Measurements from ENCODE around the gene CPSF3. TPM values are rescaled to one million over a fixed set of nuclear protein-coding genes. Genes with fewer than 3 reads are reported as not detected.

The CPSF3 gene
- total RNA-seq, 4 donors from 2014 or later, result 18.6 to 43.9 (median 25.0) TPM

DNA sequence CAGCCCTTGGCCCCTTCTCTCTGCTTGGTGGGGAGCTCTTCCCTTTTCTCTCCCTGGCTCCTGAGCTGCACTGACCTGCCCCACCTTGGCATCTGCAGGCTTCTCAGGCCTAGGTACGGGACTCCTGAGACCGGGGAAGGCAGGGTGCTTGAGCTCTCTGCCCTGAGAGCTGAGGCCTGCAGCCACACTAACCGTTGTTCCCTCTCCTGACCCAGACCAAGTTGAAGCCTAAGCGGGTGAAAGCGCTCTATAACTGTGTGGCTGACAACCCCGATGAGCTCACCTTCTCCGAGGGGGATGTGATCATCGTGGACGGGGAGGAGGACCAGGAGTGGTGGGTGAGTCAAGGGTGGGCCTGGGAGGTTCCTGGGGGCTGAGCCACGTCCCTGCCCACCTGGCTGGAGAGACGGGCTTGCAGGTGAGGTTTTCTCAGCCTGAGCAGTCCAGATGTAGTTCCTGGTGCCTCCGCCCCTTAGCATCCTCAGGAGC is 22.4 kb upstream of the CPSF3 start:
- H3K4me1 ChIP-seq, result peaks cover 0 to 38% (median 20%) of the 10 kb centered on the region in 4 donors
- H3K9me3 ChIP-seq, result no peaks in the 10 kb centered on the region
- TF ChIP-seq POLR2A (IDR thresholded peaks at IDR 0.05) (no peak), EP300 (IDR thresholded peaks at IDR 0.05) (no peak)
- TF ChIP-seq, protein P1, sequence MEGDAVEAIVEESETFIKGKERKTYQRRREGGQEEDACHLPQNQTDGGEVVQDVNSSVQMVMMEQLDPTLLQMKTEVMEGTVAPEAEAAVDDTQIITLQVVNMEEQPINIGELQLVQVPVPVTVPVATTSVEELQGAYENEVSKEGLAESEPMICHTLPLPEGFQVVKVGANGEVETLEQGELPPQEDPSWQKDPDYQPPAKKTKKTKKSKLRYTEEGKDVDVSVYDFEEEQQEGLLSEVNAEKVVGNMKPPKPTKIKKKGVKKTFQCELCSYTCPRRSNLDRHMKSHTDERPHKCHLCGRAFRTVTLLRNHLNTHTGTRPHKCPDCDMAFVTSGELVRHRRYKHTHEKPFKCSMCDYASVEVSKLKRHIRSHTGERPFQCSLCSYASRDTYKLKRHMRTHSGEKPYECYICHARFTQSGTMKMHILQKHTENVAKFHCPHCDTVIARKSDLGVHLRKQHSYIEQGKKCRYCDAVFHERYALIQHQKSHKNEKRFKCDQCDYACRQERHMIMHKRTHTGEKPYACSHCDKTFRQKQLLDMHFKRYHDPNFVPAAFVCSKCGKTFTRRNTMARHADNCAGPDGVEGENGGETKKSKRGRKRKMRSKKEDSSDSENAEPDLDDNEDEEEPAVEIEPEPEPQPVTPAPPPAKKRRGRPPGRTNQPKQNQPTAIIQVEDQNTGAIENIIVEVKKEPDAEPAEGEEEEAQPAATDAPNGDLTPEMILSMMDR (IDR thresholded peaks at IDR 0.05), result no peak
- H3K4me3 ChIP-seq, result no peak overlapping the region
- peaks cover 0 to 46% (median 2%) of the 10 kb centered on the region in 3 donors for H3K36me3 ChIP-seq
- no peak for DNase-seq (ENCODE audit: low spot score in 2 of 2)
- WGBS, 2 donors, result 88 to 92% methylated on average over 12 of the region's 12 CpGs
- no peaks in the 10 kb centered on the region for H3K27me3 ChIP-seq
- peak overlapping the region in 2 of 4 donors; percentile 50 to 91 for H3K27ac ChIP-seq

DNA sequence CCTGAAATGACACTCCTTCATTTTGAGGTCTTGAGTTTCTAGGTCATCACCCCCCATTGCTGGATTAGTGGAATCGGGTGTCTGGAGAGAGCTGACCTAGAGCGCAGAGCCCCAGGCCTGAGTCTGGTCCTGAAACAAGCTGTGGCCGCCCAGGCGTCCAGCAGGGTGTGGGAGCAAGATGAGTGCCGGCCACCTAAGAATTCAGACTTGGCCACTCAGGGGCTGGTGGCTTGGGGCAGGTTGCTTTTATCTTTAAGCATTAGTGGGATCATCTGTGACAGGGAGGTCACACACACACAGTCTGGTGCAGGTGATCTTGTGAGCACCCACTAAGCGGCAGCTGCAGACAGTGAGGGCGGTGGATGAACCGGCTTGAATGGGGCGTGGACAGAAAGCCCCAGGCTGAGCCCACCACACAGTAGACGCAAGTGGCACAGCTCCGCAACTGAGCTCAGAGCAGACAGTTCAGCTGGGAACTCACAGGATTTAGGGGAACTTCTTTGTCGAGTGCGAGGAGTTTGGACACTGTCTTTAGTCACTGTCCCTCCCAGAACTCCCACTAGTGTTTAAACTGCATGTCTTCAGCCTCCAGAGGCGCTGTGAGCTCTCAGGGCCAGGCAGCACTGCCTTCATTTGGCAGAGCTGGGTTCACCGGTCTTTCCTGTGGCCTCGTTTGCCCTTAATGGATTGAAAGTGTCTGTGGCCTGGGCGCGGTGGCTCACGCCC is 21.6 kb upstream of the CPSF3 start:
- no peak for DNase-seq (ENCODE audit: low spot score in 2 of 2)
- Histone ChIP-seq H3K27me3 (no peaks in the 10 kb centered on the region), H3K36me3 (peaks cover 0 to 45% (median 0%) of the 10 kb centered on the region in 3 donors), H3K9me3 (no peaks in the 10 kb centered on the region), H3K27ac (peak overlapping the region in 2 of 4 donors; percentile 50 to 91), H3K4me3 (no peak overlapping the region), H3K4me1 (peaks cover 0 to 40% (median 20%) of the 10 kb centered on the region in 4 donors)
- WGBS, 2 donors, result 93 to 96% methylated on average over 15 to 18 of the region's 19 CpGs
- no peak for TF ChIP-seq EP300 (IDR thresholded peaks at IDR 0.05)
- TF ChIP-seq, protein P1 (IDR thresholded peaks at IDR 0.05), result no peak
- no peak for TF ChIP-seq POLR2A (IDR thresholded peaks at IDR 0.05)

DNA sequence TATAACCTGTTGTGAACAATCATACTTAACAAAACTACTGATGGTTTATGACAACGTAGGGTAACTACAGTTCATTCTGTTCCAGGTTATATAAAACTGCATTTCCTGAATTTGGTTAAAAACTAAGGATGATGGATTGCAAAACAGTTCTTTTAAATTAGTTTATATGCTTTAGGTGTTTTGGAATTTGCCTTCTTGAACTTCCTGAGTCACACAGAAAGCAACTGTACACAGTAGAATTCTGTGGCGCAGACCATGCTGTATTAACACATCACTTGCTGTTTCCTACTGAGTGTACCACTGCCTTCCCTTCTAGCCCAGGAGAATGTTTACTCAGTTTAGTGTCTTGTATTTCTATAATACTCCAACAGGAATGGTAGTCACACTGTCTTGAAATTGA is 19.5 kb upstream of the CPSF3 start:
- no peaks in the 10 kb centered on the region for H3K27me3 ChIP-seq
- peaks cover 0 to 60% (median 0%) of the 10 kb centered on the region in 3 donors for H3K36me3 ChIP-seq
- H3K4me3 ChIP-seq, result no peak overlapping the region
- no peak for DNase-seq (ENCODE audit: low spot score in 2 of 2)
- H3K4me1 ChIP-seq, result peaks cover 0 to 42% (median 11%) of the 10 kb centered on the region in 4 donors
- no peak for TF ChIP-seq EP300 (IDR thresholded peaks at IDR 0.05)
- TF ChIP-seq, protein P1 (IDR thresholded peaks at IDR 0.05), result no peak
- no peak for TF ChIP-seq POLR2A (IDR thresholded peaks at IDR 0.05)
- H3K27ac ChIP-seq, result peak overlapping the region in 2 of 4 donors; percentile 40 to 46
- WGBS, 2 donors, result 38 to 47% methylated on average over 2 of the region's 2 CpGs
- no peaks in the 10 kb centered on the region for H3K9me3 ChIP-seq

DNA sequence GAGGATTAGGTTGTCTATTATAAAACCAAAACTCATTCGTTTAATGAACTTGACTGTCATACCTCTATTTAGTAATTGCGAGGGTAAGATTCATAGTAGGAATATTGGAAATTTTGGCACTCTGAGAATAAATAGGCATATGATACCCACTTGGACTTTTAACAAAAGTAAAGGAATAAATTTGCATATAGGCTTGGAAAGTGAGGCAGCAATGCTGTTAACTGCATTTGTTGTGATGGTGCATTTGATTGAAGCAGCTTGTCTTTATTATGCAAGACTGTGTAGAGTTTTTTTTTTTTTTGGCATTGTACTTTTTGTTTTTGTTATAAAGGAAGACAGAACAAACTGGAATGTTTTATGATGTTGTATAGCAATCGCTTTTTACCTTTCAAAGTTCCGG is 19.0 kb upstream of the CPSF3 start:
- H3K27ac ChIP-seq, result peak overlapping the region in 2 of 4 donors; percentile 40 to 46
- no peak overlapping the region for H3K4me3 ChIP-seq
- no peaks in the 10 kb centered on the region for H3K9me3 ChIP-seq
- WGBS, 2 donors, result 80 to 83% methylated on average over 4 of the region's 4 CpGs
- no peak for DNase-seq (ENCODE audit: low spot score in 2 of 2)
- H3K36me3 ChIP-seq, result peaks cover 0 to 64% (median 0%) of the 10 kb centered on the region in 3 donors
- TF ChIP-seq EP300 (IDR thresholded peaks at IDR 0.05) (no peak), POLR2A (IDR thresholded peaks at IDR 0.05) (no peak)
- TF ChIP-seq, protein P1 (IDR thresholded peaks at IDR 0.05), result no peak
- H3K27me3 ChIP-seq, result no peaks in the 10 kb centered on the region
- peaks cover 0 to 37% (median 6%) of the 10 kb centered on the region in 4 donors for H3K4me1 ChIP-seq

DNA sequence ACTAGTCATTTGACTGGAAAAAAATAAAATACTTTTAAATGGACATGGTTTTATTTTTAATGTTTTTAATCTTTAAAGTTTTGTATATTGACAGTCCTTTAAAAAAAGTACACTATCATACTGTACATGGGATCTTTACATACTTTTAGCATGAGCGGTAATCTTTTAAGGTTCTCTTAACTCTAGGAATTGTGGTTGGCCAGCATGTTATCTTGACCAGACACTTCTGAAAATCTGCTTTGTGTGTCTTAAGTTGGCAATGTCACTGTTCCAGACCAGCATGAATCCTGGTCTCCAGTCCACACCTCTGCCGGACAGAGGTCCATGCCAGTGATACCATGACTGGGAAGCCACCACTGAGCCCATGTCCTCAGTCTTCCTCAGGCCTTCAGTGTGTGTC is 17.8 kb upstream of the CPSF3 start:
- Histone ChIP-seq H3K36me3 (peaks cover 0 to 72% (median 0%) of the 10 kb centered on the region in 3 donors), H3K27ac (no peak overlapping the region), H3K4me3 (no peak overlapping the region), H3K9me3 (no peaks in the 10 kb centered on the region), H3K4me1 (peaks cover 0 to 31% (median 2%) of the 10 kb centered on the region in 4 donors), H3K27me3 (no peaks in the 10 kb centered on the region)
- WGBS, 2 donors, result 98% methylated on average over 2 of the region's 2 CpGs
- no peak for DNase-seq (ENCODE audit: low spot score in 2 of 2)
- TF ChIP-seq POLR2A (IDR thresholded peaks at IDR 0.05), result no peak
- TF ChIP-seq, protein P1 (IDR thresholded peaks at IDR 0.05), result no peak
- TF ChIP-seq EP300 (IDR thresholded peaks at IDR 0.05), result no peak
